Measurements from ENCODE around the gene ACACB. TPM values are rescaled to one million over a fixed set of nuclear protein-coding genes. Genes with fewer than 3 reads are reported as not detected.

The ACACB gene
- total RNA-seq, 1 experiment from 2014 or later: 2.2 TPM

DNA sequence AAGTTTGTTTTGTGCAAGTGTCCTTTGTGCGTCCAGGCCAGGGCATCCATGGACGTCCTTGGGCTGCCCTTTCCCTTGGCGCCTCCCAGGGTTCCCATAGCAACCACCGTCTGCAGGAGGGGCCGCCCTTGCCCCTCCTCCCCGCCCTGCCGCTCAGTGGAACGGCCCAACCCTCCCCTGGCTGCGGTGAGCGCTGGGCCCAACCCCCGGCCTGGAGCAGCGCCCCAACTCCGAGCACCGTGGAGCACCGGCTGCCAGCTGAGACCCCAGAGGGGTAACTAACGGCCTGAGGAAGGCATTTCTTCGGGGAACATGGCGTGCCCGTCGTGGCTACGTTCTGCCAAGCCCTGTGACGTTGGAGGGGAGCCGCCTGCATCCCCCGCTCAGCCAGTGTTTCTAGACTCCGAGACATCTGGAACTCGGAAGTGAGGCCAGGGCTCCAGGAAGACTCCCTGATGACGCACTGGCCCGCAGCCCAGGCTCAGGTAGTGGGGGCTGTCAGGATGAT lies 5.3 kb upstream of the ACACB start:
- DNase-seq (ENCODE audit: low spot score): peak; percentile 72

DNA sequence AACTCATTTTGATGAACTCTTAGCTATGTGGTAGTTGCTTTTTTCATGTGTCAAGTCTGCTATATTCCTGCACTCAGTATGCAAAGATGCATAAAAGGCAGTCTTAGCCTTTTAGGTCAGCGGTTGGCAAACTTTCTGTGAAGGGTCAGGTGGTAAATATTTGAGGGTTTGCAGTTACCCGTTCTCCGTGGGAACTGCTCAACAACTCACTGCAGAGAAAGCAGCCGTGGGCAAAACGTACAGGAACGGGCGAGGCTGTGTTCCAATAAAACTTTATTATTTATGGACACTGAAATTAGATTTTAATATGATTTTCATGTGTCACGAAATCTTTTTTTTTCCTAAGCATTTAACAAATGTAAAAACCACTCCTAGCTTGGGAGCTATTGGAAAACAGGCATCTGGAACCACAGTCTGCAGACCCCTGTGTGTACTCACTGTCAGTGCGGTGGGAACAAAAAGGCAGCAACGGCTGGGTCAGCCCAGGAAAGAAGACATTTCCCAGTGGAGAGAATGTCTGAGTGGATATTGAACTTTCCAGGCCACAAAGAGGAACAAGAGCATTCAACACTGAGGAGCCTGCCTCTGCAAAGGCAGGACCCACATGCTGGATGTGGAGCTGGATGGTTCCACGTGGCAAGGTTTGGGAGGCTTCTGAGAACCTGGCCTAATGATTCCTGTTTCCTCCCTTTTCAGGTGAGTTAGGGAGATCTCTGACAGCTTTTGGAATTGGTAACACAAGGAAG lies 3.5 kb upstream of the ACACB start:
- no peak for DNase-seq (ENCODE audit: low spot score)

GRCh38 chr12:109113661-109114321 lies 2.6 kb upstream of the ACACB start:
- DNase-seq (ENCODE audit: low spot score): no peak

- no peak for DNase-seq (ENCODE audit: low spot score)
These were observed 1.7 kb upstream of the ACACB start for GRCh38 chr12:109114644-109115043.

DNA sequence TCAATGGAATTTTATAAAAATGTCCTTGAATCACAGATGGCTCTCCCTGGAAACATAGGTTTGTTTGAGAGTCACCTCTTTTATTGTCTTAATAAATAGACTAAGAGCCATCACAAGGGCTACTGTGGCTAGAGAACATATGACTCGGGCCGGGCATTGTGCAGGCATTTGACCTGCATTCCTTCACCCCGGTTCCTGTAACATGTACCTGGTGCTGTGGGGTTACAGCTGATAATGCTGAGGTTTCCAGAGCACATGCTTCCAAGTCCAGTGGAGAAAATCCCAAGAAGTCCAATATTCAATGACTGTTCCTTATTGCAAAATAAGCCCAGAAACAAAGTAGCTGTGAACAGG lies 1.0 kb upstream of the ACACB start:
- DNase-seq (ENCODE audit: low spot score): no peak

DNA sequence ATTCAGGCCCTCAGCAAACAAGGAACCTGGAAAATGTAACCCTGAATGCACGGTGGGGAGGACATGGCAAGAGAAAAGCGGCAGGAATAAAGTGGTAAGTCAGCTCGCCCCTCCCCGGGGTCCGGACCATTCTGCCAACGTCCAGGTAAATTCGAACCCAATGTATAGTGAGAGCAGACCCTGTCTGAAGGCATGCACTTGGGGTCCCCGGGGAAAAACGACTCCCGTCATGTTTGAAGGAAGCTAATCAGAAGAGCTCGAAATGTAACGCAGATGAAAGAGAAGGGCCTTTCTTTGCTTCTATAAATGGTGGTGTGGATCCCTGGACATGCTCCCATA lies 193 bp downstream of the ACACB start:
- no peak for DNase-seq (ENCODE audit: low spot score)

GRCh38 chr12:109120095-109120494 lies 3.7 kb downstream of the ACACB start:
- no peak for DNase-seq (ENCODE audit: low spot score)

GRCh38 chr12:109120557-109120956 lies 4.2 kb downstream of the ACACB start:
- DNase-seq (ENCODE audit: low spot score): no peak

DNA sequence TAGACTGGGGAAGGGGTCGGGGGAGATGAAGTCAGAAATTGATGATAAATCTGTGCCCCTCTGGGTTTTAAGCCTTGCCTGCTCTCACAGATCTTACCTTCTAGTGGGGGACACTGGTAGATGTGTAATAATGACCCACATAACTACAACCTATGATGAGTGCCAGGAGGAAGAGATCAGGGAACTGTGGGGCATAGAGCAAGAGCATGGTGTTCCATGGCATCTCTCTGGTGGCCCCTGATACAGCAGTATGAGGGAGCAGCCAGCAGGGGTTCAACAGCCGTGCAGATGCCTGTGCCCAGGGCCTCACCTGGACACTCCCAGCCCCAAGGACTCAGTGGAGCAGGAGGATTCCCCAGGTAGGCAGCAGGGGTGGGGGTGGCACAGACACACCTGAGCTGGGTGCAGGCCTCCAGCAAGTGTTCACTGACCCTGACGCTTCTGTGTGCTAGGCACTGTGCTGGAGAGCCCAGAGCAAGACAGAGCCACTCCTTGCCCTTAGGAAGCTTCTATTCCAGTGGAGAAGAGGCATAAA lies 5.0 kb downstream of the ACACB start:
- DNase-seq (ENCODE audit: low spot score): no peak

DNA sequence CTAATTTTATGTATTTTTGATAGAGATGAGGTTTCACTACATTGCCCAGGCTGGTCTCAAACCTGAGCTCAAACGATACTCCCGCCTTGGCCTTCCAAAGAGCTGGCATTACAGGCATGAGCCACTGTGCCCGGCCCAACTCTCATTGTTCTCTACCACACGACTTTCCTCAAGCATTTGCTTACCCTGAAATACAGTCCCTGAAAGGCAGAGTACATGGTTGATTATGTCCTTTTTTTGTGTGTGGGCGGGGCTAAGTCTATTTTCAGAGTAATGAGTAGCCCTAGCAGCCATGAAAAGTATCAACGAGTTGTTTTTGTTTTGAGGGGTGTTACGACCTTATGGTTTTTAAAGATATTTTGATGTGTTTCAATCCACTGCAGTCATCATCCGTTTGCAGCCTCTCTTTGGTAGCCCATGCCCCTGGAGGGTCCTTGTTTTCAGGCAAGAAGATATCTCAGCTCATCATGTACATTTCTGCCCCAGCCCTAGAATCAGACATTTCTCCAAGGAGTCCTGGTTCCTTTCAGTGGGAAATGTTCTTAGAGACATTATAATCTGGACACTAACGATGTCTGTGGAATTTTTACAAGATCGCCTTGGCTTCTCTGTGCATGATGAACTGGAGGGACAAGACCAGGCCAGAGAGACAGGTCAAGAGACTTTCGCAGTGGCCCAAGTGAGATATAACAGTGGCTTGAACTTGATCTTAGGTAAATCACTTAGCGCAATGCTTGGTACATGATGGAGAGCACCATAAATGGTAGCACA lies 8.7 kb downstream of the ACACB start:
- DNase-seq (ENCODE audit: low spot score): no peak

- DNase-seq (ENCODE audit: low spot score): no peak
These were observed 9.4 kb downstream of the ACACB start for GRCh38 chr12:109125791-109126190.

GRCh38 chr12:109126784-109127183 lies 10.4 kb downstream of the ACACB start:
- DNase-seq (ENCODE audit: low spot score): no peak

GRCh38 chr12:109127533-109128242 lies 11.3 kb downstream of the ACACB start:
- DNase-seq (ENCODE audit: low spot score): no peak

GRCh38 chr12:109130297-109131153 lies 14.1 kb downstream of the ACACB start:
- DNase-seq (ENCODE audit: low spot score): no peak

DNA sequence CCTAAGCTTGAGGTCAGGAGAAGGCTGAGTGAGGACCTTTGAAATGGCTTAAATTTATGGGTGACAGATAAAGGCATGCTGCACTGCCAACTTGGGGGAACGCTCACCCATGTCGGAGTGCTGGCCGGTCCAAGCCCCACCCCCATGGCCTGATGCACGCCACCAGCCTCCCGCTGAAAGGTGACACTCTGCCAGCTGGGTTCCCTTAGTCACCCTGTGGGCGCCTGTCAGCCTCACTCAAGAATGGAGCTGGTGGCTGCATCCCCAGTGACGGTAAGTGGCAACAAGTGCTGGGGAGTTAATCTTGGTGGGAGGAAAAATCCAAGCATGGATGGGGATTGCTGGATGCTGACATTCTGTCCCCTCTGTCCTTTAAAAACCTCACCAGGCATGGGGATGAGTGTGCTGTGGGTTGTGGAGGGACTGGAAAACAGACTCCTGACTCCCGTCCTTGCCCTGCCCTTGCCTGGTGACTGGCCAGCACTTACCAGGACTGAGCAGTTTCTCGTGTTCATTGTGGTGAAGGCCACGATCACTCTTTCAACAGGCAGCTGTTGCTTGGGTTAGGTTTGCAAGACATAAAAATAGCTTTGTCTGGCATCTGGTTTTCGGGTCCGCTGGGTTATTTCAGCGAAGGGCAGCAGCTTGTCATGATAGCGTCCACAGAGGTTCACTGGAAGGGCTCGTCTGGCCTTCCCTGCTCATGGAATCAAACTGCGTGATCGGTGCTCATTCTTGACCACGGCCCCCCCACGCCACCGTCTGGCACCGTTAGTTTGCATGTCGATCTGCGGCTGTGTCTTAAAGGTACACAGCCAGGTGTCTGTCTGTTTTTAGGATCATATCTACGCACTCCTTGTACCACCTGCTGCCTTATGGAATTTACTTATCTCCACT lies 15.0 kb downstream of the ACACB start:
- peak; percentile 44 for DNase-seq (ENCODE audit: low spot score)

- DNase-seq (ENCODE audit: low spot score): no peak
These were observed 18.0 kb downstream of the ACACB start for GRCh38 chr12:109134186-109134917.

- DNase-seq (ENCODE audit: low spot score): no peak
These were observed 20.7 kb downstream of the ACACB start for GRCh38 chr12:109137055-109137454.

DNA sequence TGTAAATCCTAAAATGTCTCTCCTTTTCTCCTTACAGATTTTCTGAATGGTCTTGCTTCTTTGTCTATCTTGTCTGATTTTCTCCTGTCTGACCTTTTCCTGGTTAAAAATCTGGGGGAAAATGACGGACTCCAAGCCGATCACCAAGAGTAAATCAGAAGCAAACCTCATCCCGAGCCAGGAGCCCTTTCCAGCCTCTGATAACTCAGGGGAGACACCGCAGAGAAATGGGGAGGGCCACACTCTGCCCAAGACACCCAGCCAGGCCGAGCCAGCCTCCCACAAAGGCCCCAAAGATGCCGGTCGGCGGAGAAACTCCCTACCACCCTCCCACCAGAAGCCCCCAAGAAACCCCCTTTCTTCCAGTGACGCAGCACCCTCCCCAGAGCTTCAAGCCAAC lies 23.0 kb downstream of the ACACB start:
- DNase-seq (ENCODE audit: low spot score): no peak

GRCh38 chr12:109139791-109140190 lies 23.4 kb downstream of the ACACB start:
- no peak for DNase-seq (ENCODE audit: low spot score)

Data from H4 (cell line).